Sigmoid colon (tissue), 4 donors: ENCODE measurements around the gene SDK1.

Source experiments
- CTCF ChIP-seq, 4 experiments: fragments of 450-650 bp in 3 of 4; fragments of 200-600 bp in 1 of 4; IDR thresholded peaks; one replicate each; pipeline ENCODE4 v1.5.1; 2016 to 2019; ENCODE audit warnings: antibody characterized with exemption in 4 of 4, mild to moderate bottlenecking in 3 of 4, moderate library complexity in 2 of 4
- EP300 ChIP-seq, 4 donors: sonication (generic); formaldehyde crosslinking; IDR thresholded peaks; one replicate each; pipeline ENCODE4 v1.6.1; 2017; ENCODE audit warnings: antibody characterized with exemption in 4 of 4
- POLR2A ChIP-seq, 2 donors: fragments of 450-650 bp; IDR thresholded peaks; one replicate each; pipeline ENCODE4 v1.6.1; 2016; ENCODE audit warnings: antibody characterized with exemption in 2 of 2, mild to moderate bottlenecking in 2 of 2, moderate library complexity in 2 of 2
- POLR2AphosphoS5 ChIP-seq, 4 donors: sonication (generic); formaldehyde crosslinking; IDR thresholded peaks; one replicate each; pipeline ENCODE4 v1.6.1; 2017; ENCODE audit warnings: antibody characterized with exemption in 4 of 4

- TF ChIP-seq POLR2A (IDR thresholded peaks at IDR 0.05) (no peak), CTCF (IDR thresholded peaks at IDR 0.05) (no peak), POLR2AphosphoS5 (IDR thresholded peaks at IDR 0.05) (no peak), EP300 (IDR thresholded peaks at IDR 0.05) (no peak)
Measured at GRCh38 chr7:4159154-4159501, 858.1 kb downstream of the SDK1 start.
